Measurements from ENCODE around the gene CFAP77.

The CFAP77 gene

GRCh38 chr9:132451276-132451675 is 41.3 kb downstream of the CFAP77 start:
- no peak for TF ChIP-seq CTCF (IDR thresholded peaks at IDR 0.05; ENCODE audit: low read depth, low read length)
- DNase-seq (ENCODE audit: extremely low read depth, low read depth): no peak

GRCh38 chr9:132456241-132456640 is 46.2 kb downstream of the CFAP77 start:
- DNase-seq (ENCODE audit: extremely low read depth, low read depth): no peak
- TF ChIP-seq CTCF (IDR thresholded peaks at IDR 0.05; ENCODE audit: low read depth, low read length): no peak

- no peak for TF ChIP-seq CTCF (IDR thresholded peaks at IDR 0.05; ENCODE audit: low read depth, low read length)
- DNase-seq (ENCODE audit: extremely low read depth, low read depth): no peak
Observed at GRCh38 chr9:132457504-132458236, 47.7 kb downstream of the CFAP77 start.

GRCh38 chr9:132458432-132458831 is 48.4 kb downstream of the CFAP77 start:
- no peak for DNase-seq (ENCODE audit: extremely low read depth, low read depth)

GRCh38 chr9:132459661-132460060 is 49.6 kb downstream of the CFAP77 start:
- TF ChIP-seq CTCF (IDR thresholded peaks at IDR 0.05; ENCODE audit: low read depth, low read length): no peak

More at GRCh38 chr9:132458432-132458831, 48.4 kb downstream of the CFAP77 start:
- TF ChIP-seq CTCF (IDR thresholded peaks at IDR 0.05; ENCODE audit: low read depth, low read length): no peak

GRCh38 chr9:132460240-132460639 is 50.2 kb downstream of the CFAP77 start:
- DNase-seq (ENCODE audit: extremely low read depth, low read depth): no peak
- no peak for TF ChIP-seq CTCF (IDR thresholded peaks at IDR 0.05; ENCODE audit: low read depth, low read length)

More at GRCh38 chr9:132459661-132460060, 49.6 kb downstream of the CFAP77 start:
- DNase-seq (ENCODE audit: extremely low read depth, low read depth): no peak

GRCh38 chr9:132461281-132461896 is 51.4 kb downstream of the CFAP77 start:
- no peak for DNase-seq (ENCODE audit: extremely low read depth, low read depth)
- no peak for TF ChIP-seq CTCF (IDR thresholded peaks at IDR 0.05; ENCODE audit: low read depth, low read length)
